Keratinocyte (primary cell): ENCODE data around the gene ADAMTS15.

ENCODE experiments used
- CTCF ChIP-seq, 3 experiments: IDR thresholded peaks in 1 of 3; conservative IDR thresholded peaks in 1 of 3; optimal IDR thresholded peaks in 1 of 3; 2 replicates in 2 of 3; 3 replicates in 1 of 3; pipeline versions ENCODE3 to v1.5.1; 2011; ENCODE audit warnings: low read length in 3 of 3, mild to moderate bottlenecking in 3 of 3, moderate library complexity in 2 of 3, control low read depth in 1 of 3, inconsistent platforms in 1 of 3; ENCODE audit not compliant: insufficient read depth in 2 of 3; ENCODE audit errors: extremely low read depth in 1 of 3
- EZH2 ChIP-seq: IDR thresholded peaks from one replicate; pipeline ENCODE4 v1.6.1; 2012; ENCODE audit warnings: inconsistent platforms, mild to moderate bottlenecking, low read length, moderate library complexity

DNA sequence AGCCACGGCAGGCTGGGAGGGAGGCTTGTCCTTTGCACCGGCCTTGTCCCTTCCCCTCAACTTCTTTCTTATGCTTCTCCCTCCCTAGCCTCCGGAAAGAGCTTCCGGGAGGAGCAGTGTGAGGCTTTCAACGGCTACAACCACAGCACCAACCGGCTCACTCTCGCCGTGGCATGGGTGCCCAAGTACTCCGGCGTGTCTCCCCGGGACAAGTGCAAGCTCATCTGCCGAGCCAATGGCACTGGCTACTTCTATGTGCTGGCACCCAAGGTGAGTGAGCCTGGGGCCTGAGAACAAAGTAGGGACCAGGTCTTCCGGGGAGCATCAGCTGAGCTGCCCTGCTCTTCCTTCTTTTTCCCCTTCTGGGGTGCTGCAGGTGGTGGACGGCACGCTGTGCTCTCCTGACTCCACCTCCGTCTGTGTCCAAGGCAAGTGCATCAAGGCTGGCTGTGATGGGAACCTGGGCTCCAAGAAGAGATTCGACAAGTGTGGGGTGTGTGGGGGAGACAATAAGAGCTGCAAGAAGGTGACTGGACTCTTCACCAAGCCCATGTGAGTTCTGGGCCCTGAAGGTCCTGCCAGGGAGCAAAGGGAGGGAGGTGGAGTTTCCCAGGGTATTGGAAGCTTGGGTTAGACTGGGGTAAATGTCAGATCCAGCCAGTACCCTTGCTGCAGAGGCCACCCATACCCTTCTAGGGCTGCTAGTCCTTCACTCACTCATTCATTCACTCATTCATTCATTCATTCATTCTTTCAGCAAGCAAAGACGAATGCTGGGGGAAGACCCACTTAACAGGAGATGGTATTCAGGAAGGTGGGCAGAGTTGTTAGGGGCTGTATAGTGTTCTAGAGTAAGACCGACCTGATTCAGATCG, 22.6 kb downstream of the ADAMTS15 start:
- TF ChIP-seq EZH2 (no peak), CTCF (optimal IDR thresholded peaks at IDR 0.05 in 1 of 3, IDR thresholded peaks at IDR 0.05 in 1 of 3, conservative IDR thresholded peaks at IDR 0.05 in 1 of 3; ENCODE audit: extremely low read depth in 1 of 3, insufficient read depth in 2 of 3, low read length in 3 of 3) (no peak)
